OCI-LY3 (cell line): Measurements from ENCODE around the gene MBOAT7.

Experiments
- H2AFZ ChIP-seq: fragments of 200-600, 300-600 bp; shearing (Covaris generic); 2 replicates; pipeline ENCODE4 v1.6.0; 2014; ENCODE audit warnings: antibody characterized with exemption, low read depth, low read length
- H3K27ac ChIP-seq: fragments of 200-600, 300-600 bp; sonication (generic); 2 replicates; pipeline ENCODE4 v1.5.1; 2014; ENCODE audit warnings: mild to moderate bottlenecking, low read length, moderate library complexity, mixed read lengths
- H3K27me3 ChIP-seq: fragments of 200-600, 300-600 bp; sonication (generic); 2 replicates; pipeline ENCODE4 v1.6.1; 2014; ENCODE audit warnings: low read depth, low read length, mixed read lengths
- H3K36me3 ChIP-seq: fragments of 200-600, 300-600 bp; sonication (generic); replicated peaks from 2 replicates; pipeline ENCODE3; 2014; ENCODE audit warnings: low read depth, low read length, mixed read lengths
- H3K4me1 ChIP-seq: fragments of 300-600, 200-600 bp; sonication (generic); 2 replicates; pipeline ENCODE4 v1.6.1; 2014; ENCODE audit warnings: low read length, mixed read lengths
- H3K4me2 ChIP-seq: fragments of 200-600, 300-600 bp; sonication (generic); 2 replicates; pipeline ENCODE4 v1.6.1; 2014; ENCODE audit warnings: low read length, mixed read lengths
- H3K4me3 ChIP-seq: fragments of 300-600, 200-600 bp; sonication (generic); 2 replicates; pipeline ENCODE4 v1.5.1; 2014; ENCODE audit warnings: antibody characterized with exemption, mild to moderate bottlenecking, low read length, moderate library complexity
- H3K79me2 ChIP-seq: fragments of 300-600, 200-600 bp; shearing (Covaris generic); 2 replicates; pipeline ENCODE4 v1.6.1; 2014; ENCODE audit warnings: mild to moderate bottlenecking, low read length, mixed read lengths
- H3K9ac ChIP-seq: fragments of 300-600, 200-600 bp; shearing (Covaris generic); 2 replicates; pipeline ENCODE4 v1.6.0; 2014; ENCODE audit warnings: mild to moderate bottlenecking, low read length, moderate library complexity
- H3K9me3 ChIP-seq: fragments of 200-600, 300-600 bp; shearing (Covaris generic); 2 replicates; pipeline ENCODE4 v1.6.1; 2014; ENCODE audit warnings: low read length, mixed read lengths; ENCODE audit not compliant: insufficient read depth
- H4K20me1 ChIP-seq: fragments of 200-600, 300-600 bp; sonication (generic); 2 replicates; pipeline ENCODE4 v1.6.1; 2016; ENCODE audit warnings: low read length, mixed read lengths; ENCODE audit not compliant: insufficient read depth
- EZH2phosphoT487 ChIP-seq: fragments of 200-600 bp; shearing (Covaris generic); IDR thresholded peaks from 2 replicates; pipeline ENCODE4 v1.6.1; 2018; ENCODE audit warnings: antibody characterized with exemption, mixed run types, low read depth
- TF ChIP-seq, protein P1 (sequence below): fragments of 200-600, 300-600 bp; sonication (generic); IDR thresholded peaks from 2 replicates; pipeline ENCODE4 v1.5.1; 2014; ENCODE audit warnings: antibody characterized with exemption, low read length, low read depth

MBOAT7 gene

DNA sequence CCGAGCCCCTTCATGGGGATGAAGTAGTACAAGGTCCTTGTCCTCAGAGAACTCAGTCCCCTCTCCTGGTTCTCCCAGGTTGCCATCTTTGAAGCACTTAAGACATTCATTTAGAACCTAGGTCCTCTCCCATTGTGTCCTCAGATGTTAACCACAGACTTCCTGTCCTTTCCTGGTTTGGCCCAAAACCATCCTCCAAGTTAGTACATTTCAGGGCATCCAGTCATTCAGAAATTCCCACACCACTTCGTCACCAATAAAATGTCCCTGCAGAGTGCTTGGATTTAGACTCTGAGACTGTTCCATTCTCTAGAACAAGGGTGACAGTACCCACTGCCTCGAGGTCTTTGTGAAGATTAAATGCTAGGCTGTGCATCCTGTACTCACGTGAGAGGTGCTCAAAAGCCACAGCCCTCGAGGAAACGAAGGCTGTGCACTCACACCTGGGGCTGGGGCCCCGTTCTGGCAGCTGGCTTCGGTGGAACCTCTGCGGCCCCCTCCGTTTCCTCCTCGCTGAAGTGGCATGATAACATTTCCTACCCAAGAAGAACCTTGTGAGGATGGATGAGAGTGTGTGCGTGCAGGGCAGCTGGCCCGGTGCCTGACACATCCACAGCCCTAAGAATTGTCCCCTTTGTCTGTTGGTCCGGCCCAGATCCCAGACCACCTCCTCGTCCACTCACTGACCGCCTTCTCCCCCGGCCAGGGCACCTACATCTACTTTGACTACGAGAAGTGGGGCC, 34.6 kb downstream of the MBOAT7 start:
- Histone ChIP-seq H3K27ac (no peak overlapping the region), H3K36me3 (peaks cover 68% of the 10 kb centered on the region)

GRCh38 chr19:54153731-54154326, 35.6 kb downstream of the MBOAT7 start:
- H4K20me1 ChIP-seq: 0 out of 2 replicates have a peak, but pooled peaks cover 4% of the 10 kb centered on the region
- H3K9me3 ChIP-seq: no peaks in the 10 kb centered on the region
- peaks cover 7% of the 10 kb centered on the region for H3K79me2 ChIP-seq
- no peak overlapping the region for H3K9ac ChIP-seq
- H3K27me3 ChIP-seq: no peaks in the 10 kb centered on the region
- TF ChIP-seq, protein P1, sequence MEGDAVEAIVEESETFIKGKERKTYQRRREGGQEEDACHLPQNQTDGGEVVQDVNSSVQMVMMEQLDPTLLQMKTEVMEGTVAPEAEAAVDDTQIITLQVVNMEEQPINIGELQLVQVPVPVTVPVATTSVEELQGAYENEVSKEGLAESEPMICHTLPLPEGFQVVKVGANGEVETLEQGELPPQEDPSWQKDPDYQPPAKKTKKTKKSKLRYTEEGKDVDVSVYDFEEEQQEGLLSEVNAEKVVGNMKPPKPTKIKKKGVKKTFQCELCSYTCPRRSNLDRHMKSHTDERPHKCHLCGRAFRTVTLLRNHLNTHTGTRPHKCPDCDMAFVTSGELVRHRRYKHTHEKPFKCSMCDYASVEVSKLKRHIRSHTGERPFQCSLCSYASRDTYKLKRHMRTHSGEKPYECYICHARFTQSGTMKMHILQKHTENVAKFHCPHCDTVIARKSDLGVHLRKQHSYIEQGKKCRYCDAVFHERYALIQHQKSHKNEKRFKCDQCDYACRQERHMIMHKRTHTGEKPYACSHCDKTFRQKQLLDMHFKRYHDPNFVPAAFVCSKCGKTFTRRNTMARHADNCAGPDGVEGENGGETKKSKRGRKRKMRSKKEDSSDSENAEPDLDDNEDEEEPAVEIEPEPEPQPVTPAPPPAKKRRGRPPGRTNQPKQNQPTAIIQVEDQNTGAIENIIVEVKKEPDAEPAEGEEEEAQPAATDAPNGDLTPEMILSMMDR: no peak
- TF ChIP-seq EZH2phosphoT487: no peak
- H3K4me3 ChIP-seq: no peak overlapping the region
- H3K4me2 ChIP-seq: no peak overlapping the region
- H2AFZ ChIP-seq: no peak overlapping the region
- H3K4me1 ChIP-seq: peaks cover 7% of the 10 kb centered on the region
- H3K36me3 ChIP-seq: peaks cover 77% of the 10 kb centered on the region
- no peak overlapping the region for H3K27ac ChIP-seq

More for the DNA sequence above, 34.6 kb downstream of the MBOAT7 start:
- Histone ChIP-seq H3K9me3 (no peaks in the 10 kb centered on the region), H3K9ac (no peak overlapping the region), H4K20me1 (no peaks in the 10 kb centered on the region), H3K27me3 (no peaks in the 10 kb centered on the region), H3K4me2 (no peak overlapping the region), H3K4me1 (peaks cover 11% of the 10 kb centered on the region), H2AFZ (no peak overlapping the region), H3K4me3 (no peak overlapping the region), H3K79me2 (peaks cover 10% of the 10 kb centered on the region)
- no peak for TF ChIP-seq EZH2phosphoT487
- TF ChIP-seq, protein P1: no peak

DNA sequence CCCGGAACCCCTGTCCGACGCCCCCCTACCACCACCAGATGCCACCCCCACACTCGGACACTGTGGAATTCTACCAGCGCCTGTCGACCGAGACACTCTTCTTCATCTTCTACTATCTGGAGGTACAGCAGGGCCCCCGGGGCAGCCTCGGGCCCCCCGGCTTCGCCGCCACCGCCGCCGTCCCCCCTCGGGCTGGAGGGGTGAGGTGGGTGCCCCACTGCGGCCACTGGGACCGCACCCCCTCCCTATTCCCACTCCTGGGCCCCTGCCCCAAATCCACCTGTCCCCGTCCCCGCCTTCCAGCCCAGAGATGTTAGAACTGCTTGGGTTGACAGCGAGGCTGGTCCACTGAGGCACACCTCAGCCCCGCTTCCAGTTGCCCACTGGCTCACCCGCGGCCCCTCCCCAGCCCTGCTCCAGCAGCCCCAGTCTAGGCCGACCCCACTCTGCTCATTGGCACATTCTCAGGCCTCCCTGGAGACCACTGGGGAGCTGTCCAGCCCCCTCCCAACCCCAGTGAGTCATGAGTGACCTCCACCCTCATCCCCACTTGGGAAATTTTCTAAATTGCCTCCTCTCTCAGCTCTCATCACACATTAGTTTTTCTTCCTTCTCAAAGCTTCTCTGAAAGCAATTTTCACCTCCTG, 36.4 kb downstream of the MBOAT7 start:
- no peak overlapping the region for H3K4me2 ChIP-seq
- TF ChIP-seq EZH2phosphoT487: no peak
- TF ChIP-seq, protein P1: no peak
- no peak overlapping the region for H3K4me3 ChIP-seq
- peaks cover 75% of the 10 kb centered on the region for H3K36me3 ChIP-seq
- no peaks in the 10 kb centered on the region for H3K4me1 ChIP-seq
- no peak overlapping the region for H3K9ac ChIP-seq
- no peaks in the 10 kb centered on the region for H3K79me2 ChIP-seq
- H3K9me3 ChIP-seq: no peaks in the 10 kb centered on the region
- 0 out of 2 replicates have a peak, but pooled peaks cover 4% of the 10 kb centered on the region for H4K20me1 ChIP-seq
- no peaks in the 10 kb centered on the region for H3K27me3 ChIP-seq
- no peak overlapping the region for H3K27ac ChIP-seq
- H2AFZ ChIP-seq: no peak overlapping the region

- Histone ChIP-seq H3K4me3 (no peak overlapping the region), H3K9me3 (no peaks in the 10 kb centered on the region), H3K27ac (no peak overlapping the region), H3K9ac (no peak overlapping the region), H3K27me3 (no peaks in the 10 kb centered on the region), H2AFZ (no peak overlapping the region), H3K4me1 (no peaks in the 10 kb centered on the region), H4K20me1 (0 out of 2 replicates have a peak, but pooled peaks cover 4% of the 10 kb centered on the region), H3K36me3 (peaks cover 81% of the 10 kb centered on the region), H3K79me2 (no peaks in the 10 kb centered on the region), H3K4me2 (no peak overlapping the region)
- no peak for TF ChIP-seq EZH2phosphoT487
- TF ChIP-seq, protein P1: no peak
Observed at GRCh38 chr19:54152267-54152666, 37.1 kb downstream of the MBOAT7 start.
